Ishikawa (cell line): ENCODE data around the gene PRKAG1.

Source experiments
- CREB1 ChIP-seq: IDR thresholded peaks from 2 replicates; pipeline ENCODE4 v1.6.1; 2012; ENCODE audit warnings: low read depth
- EGR1 ChIP-seq: IDR thresholded peaks from 2 replicates; pipeline ENCODE4 v1.6.1; 2012
- EP300 ChIP-seq: IDR thresholded peaks from 2 replicates; pipeline ENCODE4 v1.6.1; 2012; ENCODE audit warnings: borderline replicate concordance
- RAD21 ChIP-seq: IDR thresholded peaks from 2 replicates; pipeline ENCODE4 v1.6.1; 2012; ENCODE audit warnings: low read depth
- TAF1 ChIP-seq: IDR thresholded peaks from 2 replicates; pipeline ENCODE4 v1.6.1; 2012; ENCODE audit warnings: low read depth, mild to moderate bottlenecking
- TCF12 ChIP-seq: IDR thresholded peaks from 2 replicates; pipeline ENCODE4 v1.6.1; 2012; ENCODE audit warnings: low read depth
- YY1 ChIP-seq: IDR thresholded peaks from 2 replicates; pipeline ENCODE4 v1.6.1; 2012; ENCODE audit warnings: low read depth
- TF ChIP-seq, protein P1 (sequence below): IDR thresholded peaks from 2 replicates; pipeline ENCODE4 v1.6.1; 2012; ENCODE audit warnings: low read depth, mild to moderate bottlenecking
- TF ChIP-seq, protein P2 (sequence below): IDR thresholded peaks from 2 replicates; pipeline ENCODE4 v1.6.1; 2012
- TF ChIP-seq, protein P3 (sequence below): IDR thresholded peaks from 2 replicates; pipeline ENCODE4 v1.6.1; 2012

DNA sequence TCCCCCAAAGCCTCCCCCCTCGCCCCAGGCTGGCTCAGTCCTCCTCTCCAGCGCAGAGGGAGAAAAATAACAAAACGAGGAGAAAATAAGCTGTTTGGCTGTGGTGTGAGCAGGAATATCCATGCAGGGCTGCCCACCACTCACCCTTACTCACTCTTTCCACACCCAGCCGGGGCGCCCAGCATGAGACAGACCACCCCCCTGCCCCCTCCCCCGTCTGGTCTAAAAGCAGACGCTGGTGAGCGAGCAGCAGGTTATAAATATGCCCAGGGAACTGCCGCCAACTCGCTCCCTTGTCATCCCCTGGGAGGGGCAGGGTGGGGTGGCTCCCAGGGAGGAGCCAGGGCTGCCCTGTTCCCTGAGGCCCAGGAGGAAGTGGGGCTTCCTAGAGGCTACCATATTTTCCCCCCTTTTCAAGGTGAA is 33.1 kb downstream of the PRKAG1 start:
- TF ChIP-seq YY1: no peak
- TF ChIP-seq TCF12: no peak
- no peak for TF ChIP-seq RAD21
- TF ChIP-seq, protein P1, sequence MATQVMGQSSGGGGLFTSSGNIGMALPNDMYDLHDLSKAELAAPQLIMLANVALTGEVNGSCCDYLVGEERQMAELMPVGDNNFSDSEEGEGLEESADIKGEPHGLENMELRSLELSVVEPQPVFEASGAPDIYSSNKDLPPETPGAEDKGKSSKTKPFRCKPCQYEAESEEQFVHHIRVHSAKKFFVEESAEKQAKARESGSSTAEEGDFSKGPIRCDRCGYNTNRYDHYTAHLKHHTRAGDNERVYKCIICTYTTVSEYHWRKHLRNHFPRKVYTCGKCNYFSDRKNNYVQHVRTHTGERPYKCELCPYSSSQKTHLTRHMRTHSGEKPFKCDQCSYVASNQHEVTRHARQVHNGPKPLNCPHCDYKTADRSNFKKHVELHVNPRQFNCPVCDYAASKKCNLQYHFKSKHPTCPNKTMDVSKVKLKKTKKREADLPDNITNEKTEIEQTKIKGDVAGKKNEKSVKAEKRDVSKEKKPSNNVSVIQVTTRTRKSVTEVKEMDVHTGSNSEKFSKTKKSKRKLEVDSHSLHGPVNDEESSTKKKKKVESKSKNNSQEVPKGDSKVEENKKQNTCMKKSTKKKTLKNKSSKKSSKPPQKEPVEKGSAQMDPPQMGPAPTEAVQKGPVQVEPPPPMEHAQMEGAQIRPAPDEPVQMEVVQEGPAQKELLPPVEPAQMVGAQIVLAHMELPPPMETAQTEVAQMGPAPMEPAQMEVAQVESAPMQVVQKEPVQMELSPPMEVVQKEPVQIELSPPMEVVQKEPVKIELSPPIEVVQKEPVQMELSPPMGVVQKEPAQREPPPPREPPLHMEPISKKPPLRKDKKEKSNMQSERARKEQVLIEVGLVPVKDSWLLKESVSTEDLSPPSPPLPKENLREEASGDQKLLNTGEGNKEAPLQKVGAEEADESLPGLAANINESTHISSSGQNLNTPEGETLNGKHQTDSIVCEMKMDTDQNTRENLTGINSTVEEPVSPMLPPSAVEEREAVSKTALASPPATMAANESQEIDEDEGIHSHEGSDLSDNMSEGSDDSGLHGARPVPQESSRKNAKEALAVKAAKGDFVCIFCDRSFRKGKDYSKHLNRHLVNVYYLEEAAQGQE: no peak
- TF ChIP-seq, protein P2, sequence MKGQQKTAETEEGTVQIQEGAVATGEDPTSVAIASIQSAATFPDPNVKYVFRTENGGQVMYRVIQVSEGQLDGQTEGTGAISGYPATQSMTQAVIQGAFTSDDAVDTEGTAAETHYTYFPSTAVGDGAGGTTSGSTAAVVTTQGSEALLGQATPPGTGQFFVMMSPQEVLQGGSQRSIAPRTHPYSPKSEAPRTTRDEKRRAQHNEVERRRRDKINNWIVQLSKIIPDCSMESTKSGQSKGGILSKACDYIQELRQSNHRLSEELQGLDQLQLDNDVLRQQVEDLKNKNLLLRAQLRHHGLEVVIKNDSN: no peak
- TF ChIP-seq CREB1: no peak
- no peak for TF ChIP-seq EP300
- TF ChIP-seq, protein P3, sequence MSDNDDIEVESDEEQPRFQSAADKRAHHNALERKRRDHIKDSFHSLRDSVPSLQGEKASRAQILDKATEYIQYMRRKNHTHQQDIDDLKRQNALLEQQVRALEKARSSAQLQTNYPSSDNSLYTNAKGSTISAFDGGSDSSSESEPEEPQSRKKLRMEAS: no peak
- TF ChIP-seq EGR1: no peak
- TF ChIP-seq TAF1: no peak
